Colonic mucosa (tissue), 4 donors: ENCODE data around the gene SNCG. TPM values are rescaled to one million over a fixed set of nuclear protein-coding genes. Genes with fewer than 3 reads are reported as not detected.

ENCODE experiments used
- DNase-seq: peaks from one replicate; pipeline ENCODE4 v3.0.0-alpha.2; 2020
- H3K27ac ChIP-seq: fragments of 200-600 bp; one replicate; pipeline ENCODE4 v1.8.0; 2021
- H3K27me3 ChIP-seq: fragments of 200-600 bp; one replicate; pipeline ENCODE4 v1.8.0; 2021
- H3K36me3 ChIP-seq: fragments of 200-600 bp; one replicate; pipeline ENCODE4 v1.8.0; 2021
- H3K4me1 ChIP-seq: fragments of 200-600 bp; one replicate; pipeline ENCODE4 v1.8.0; 2021; ENCODE audit warnings: mild to moderate bottlenecking
- H3K4me3 ChIP-seq: fragments of 200-600 bp; one replicate; pipeline ENCODE4 v1.8.0; 2021
- H3K9ac ChIP-seq, 2 donors: one replicate each; pipeline ENCODE4 v1.7.0; 2013; ENCODE audit warnings: control low read depth in 2 of 2, low read depth in 2 of 2, low read length in 2 of 2
- H3K9me3 ChIP-seq: fragments of 200-600 bp; one replicate; pipeline ENCODE4 v1.8.0; 2021
- CTCF ChIP-seq: fragments of 200-600 bp; IDR thresholded peaks from one replicate; pipeline ENCODE4 v1.8.0; 2022; ENCODE audit warnings: antibody characterized with exemption, mild to moderate bottlenecking
- intact Hi-C: fragments of 100-400 bp; cut with DNase I; formaldehyde crosslinking; loops from one replicate; pipeline ENCODE4 v1.14.1; 2022
- total RNA-seq, 2 donors: library from RNA; stranded (reverse); fragmentation: NEBNext Ultra II Directional in 1 of 2; extraction: Animal tissue kit (Norgen Biotek cat#: 25700) in 1 of 2; gene quantifications; one replicate each; pipeline ENCODE4 v1.2.1, GENCODE V29; 2021
- donor health status: healthy.
- donor health status: DM: no; HTN: no; CAD: no.
- donor health status: DM: no; HTN: no; CAD: no.

Gene SNCG
- total RNA-seq, result 1 to 10 TPM; 2.6 to 6.6 TPM

GRCh38 chr10:86958116-86958900 is at the start of gene SNCG:
SNCG (plus strand) TSS chr10:86958599; CDS start chr10:86958698, 99 bp downstream.
- intact Hi-C loops, result loop anchor here (5.0 kb wide), 1 partner anchor 266 kb away; no protein-coding TSS in a partner anchor
- peak; percentile 19 for DNase-seq
- Histone ChIP-seq H3K9ac (peak within 1 kb of the TSS in 1 of 2 donors; percentile 40), H3K9me3 (no peaks in the 10 kb centered on the region), H3K27me3 (no peaks in the 10 kb centered on the region), H3K4me1 (no peaks in the 10 kb centered on the region), H3K36me3 (no peaks in the 10 kb centered on the region), H3K4me3 (no peak within 1 kb of the TSS), H3K27ac (no peak within 1 kb of the TSS)
- TF ChIP-seq CTCF, result no peak

GRCh38 chr10:86914734-86915133 is 43.7 kb upstream of the SNCG start:
- no peak overlapping the region for H3K27ac ChIP-seq
- no peaks in the 10 kb centered on the region for H3K36me3 ChIP-seq
- H3K9ac ChIP-seq, result no peak overlapping the region
- TF ChIP-seq CTCF, result no peak
- H3K9me3 ChIP-seq, result no peaks in the 10 kb centered on the region
- no peak overlapping the region for H3K4me3 ChIP-seq
- intact Hi-C loops, result no loop called here
- no peaks in the 10 kb centered on the region for H3K27me3 ChIP-seq
- no peak for DNase-seq
- H3K4me1 ChIP-seq, result no peaks in the 10 kb centered on the region

- Histone ChIP-seq H3K4me3 (no peak overlapping the region), H3K9ac (no peak overlapping the region), H3K4me1 (no peaks in the 10 kb centered on the region), H3K9me3 (no peaks in the 10 kb centered on the region), H3K36me3 (no peaks in the 10 kb centered on the region), H3K27ac (no peak overlapping the region), H3K27me3 (no peaks in the 10 kb centered on the region)
- intact Hi-C loops, result no loop called here
- no peak for DNase-seq
- TF ChIP-seq CTCF, result no peak
Measured at GRCh38 chr10:86918022-86918471, 40.4 kb upstream of the SNCG start.

- peak; percentile 73 for DNase-seq
- Histone ChIP-seq H3K4me3 (no peak overlapping the region), H3K36me3 (no peaks in the 10 kb centered on the region), H3K4me1 (no peaks in the 10 kb centered on the region), H3K9me3 (no peaks in the 10 kb centered on the region), H3K9ac (no peak overlapping the region), H3K27ac (peak overlapping the region; percentile 46), H3K27me3 (no peaks in the 10 kb centered on the region)
- intact Hi-C loops, result no loop called here
- no peak for TF ChIP-seq CTCF
Measured at GRCh38 chr10:86922553-86922961, 35.8 kb upstream of the SNCG start.

GRCh38 chr10:86929468-86930380 is 28.7 kb upstream of the SNCG start:
- H3K36me3 ChIP-seq, result no peaks in the 10 kb centered on the region
- H3K4me1 ChIP-seq, result no peaks in the 10 kb centered on the region
- no peaks in the 10 kb centered on the region for H3K9me3 ChIP-seq
- H3K27me3 ChIP-seq, result no peaks in the 10 kb centered on the region
- H3K9ac ChIP-seq, result no peak overlapping the region
- no peak overlapping the region for H3K4me3 ChIP-seq
- intact Hi-C loops, result no loop called here
- H3K27ac ChIP-seq, result no peak overlapping the region
- DNase-seq, result no peak
- no peak for TF ChIP-seq CTCF
